Putamen (tissue), 1 donor: ENCODE measurements around the gene C9.
"Not testable (repeated sequence)": the region's sequence is repeated elsewhere in the genome, so short reads cannot be mapped to it uniquely, and the experiment has no call there.

Source experiments
- DNase-seq: peaks from one replicate; pipeline ENCODE4 v3.0.0-alpha.2; 2016; ENCODE audit warnings: low spot score

Gene C9

DNA sequence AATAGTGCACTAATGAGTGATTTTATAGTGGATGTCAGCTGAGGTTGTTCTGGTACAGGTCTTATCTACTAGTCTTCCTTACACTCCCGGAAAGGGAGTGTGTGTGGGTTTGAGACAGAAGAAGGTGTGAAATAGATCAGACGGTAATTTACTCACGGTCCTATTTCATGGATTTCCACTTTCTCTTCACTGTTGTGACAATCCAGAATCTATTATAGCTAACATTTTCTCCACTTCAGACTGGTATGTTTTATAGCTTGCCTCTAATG, 7.0 kb upstream of the C9 start:
- DNase-seq, result no peak

DNA sequence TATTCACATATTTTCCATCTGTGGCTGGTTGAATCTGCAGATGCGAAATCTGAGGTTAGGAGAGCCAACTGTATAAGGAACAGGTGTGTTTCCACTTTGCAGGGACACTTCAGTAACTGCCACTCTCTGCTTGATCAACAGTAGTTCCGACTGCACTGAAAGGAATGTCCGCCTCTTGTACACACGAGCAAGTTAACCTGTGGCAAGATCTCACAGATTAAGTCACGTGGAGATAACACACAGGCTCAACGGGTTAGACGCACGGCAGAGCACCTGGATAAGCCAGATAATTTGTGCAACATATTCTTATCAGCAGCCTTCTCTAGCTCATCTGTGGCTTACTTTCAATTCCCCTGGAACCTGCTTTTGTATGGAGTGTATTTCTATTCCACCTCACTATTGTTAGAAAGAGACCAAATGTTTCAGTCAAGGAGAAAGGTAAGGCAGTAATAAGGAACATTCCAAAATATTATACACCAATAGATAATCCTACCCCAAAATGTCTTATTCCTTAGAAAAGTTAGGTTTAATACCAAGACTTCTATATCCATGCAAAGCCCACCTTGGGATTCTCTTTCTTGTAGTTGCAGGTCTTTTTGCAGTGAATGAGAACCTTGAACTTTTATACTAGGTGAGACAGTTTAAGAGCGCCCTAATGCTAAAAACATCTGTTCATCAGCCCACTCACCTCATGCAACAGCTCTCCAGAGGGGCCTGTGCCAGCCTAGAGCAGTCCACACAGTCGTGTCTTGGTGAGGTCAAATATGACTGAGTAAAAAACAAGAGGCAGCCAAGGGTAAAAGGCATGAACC, 6.5 kb upstream of the C9 start:
- no peak for DNase-seq

DNA sequence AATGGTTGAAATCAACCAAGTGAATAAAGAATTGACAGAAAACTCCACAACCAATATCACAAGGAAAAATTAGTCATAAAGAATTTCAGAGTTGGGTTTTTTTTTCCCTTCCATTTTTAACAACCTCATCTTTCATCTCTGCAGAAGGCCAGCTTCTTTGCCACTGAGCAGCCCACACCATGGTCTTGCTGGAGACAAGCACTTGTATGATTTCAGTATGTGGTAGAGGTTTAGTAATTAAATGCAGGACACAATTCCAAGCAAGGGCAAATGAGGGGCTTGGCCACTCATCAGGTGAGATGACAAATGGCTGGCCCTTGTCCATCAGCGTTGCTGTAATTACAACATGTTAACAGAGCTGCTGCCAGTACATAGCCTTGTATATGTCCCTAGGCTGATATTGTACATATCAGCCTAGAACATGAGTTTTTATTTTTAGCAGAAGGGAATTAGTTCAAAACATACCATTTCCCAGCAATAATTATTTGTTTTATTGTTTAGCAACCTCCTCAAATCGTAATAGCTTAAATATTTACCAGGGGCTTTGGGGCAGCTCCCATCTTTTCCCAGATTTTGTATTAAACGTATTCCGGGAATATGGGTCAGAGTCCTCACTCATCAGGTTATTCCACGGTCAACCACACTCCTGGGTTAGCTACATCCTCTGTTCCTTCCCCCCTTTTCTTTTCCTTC, 5.0 kb upstream of the C9 start:
- DNase-seq, result no peak

DNA sequence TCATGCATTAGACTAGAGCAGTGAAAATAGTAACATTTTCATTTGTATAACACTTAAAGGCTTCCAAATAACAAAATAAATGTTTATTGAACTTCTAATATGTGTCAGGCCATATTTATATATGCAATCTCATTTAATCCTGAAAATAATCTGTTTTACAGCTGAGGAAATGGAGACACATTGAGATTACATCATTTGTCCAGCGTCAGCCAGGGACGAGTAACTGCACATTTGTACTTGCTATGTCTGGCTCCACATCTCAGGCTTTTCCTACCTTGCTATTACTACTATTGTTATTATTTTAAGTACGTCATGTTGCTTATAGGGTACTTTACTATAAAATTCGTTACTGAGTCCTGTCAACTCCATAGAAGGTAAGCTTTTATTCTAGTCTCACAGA, 3.8 kb upstream of the C9 start:
- DNase-seq, result no peak

DNA sequence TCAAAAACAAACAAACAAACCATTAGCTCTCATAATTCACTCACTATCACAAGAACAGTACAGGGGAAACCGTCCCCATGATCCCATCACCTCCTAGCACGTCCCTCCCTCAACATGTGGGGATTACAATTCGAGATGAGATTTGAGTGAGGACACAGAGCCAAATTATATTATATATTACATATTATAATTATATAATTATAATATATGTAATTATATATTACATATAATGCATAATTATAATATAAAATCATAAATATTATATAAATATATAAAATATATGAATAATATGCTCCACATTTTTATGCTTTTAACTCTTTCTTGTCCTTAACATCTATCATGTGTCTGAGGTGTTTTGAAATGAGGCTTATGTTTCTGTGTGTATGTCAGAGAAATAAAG, 3.4 kb upstream of the C9 start:
- no peak for DNase-seq

DNA sequence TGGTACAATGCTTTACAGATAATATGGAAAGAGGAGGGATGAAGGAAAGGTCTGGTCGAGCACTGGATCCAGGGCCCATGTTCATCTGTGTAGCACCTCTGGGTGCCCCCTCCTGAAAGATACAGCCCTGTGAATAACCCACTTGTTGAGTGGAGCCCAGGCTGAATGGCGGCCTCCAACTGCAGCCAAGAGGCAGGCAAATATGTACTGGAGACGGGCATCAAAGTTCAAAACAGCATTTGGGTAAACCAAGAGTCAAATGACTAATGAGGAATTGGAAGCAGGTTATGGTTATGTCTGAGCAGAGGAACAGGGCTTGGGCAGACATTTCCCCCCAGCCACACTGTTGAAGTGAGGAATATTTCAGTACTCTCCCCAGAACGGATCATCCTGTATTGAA, 1.1 kb downstream of the C9 start:
- no peak for DNase-seq

DNA sequence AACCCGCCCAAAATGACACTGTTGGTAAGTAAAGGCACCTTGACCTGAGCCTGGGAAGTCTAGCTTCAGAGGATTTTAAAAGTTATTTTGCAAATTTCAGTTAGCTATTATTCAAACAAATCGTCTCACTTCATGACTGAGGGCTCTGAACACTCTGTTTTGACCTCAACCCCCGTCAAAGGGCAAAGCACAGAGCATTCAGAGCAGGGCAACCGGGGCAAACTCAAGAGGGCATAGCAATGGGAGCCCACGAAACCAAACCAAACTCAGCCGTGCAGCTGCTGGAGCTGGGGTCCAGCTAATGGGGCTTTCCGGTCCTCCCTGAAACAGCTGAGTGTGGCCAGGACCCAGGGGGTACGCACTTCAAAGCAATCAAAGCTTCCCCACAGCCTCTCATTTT, 1.6 kb downstream of the C9 start:
- DNase-seq, result no peak

DNA sequence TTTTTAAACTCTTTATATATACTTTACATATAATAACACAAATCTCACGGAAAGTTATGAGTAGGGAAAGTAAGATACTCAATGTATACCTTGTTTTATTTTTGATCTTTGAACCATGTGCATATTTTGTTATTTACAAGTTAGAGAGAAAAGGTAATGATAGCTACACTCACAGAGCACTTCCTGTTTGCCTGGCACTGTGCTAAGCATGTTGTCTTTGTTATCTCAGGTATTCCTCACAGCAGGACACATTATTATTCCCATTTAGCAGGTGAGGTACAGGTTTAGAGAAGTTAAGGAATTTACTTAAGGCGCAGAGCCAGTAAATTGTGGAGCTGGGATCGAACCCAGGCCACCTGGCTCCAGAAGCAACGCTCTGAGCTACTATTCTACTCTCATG, 3.0 kb downstream of the C9 start:
- no peak for DNase-seq

DNA sequence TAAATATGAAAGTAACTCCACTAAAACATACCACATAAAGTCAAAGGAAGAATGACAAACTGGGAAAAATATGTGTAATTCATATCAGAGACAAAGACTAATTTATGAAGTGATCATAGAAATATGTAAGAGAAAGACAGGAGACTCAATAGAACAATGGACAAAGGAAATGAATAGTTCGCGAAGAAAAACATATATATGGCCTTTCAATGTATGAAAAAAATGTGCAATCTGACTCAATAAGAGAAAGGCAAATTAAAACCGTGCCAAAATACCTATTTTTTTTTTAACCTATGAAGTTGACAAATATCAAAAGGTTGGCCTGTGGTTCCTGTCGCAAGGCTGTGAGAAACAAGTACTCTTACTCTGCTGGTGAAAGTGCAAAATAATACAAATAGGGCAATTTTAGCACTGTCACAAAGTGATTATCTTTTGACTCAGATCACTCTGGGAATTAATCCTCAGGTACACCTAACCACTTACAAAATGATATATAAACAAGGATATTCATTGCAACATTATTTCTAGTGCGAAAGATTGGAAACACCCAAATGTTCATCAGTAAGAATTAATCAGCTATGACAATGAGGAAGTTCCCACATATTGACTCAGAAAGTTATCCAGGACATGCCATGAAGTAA, 3.7 kb downstream of the C9 start:
- DNase-seq, result no peak

DNA sequence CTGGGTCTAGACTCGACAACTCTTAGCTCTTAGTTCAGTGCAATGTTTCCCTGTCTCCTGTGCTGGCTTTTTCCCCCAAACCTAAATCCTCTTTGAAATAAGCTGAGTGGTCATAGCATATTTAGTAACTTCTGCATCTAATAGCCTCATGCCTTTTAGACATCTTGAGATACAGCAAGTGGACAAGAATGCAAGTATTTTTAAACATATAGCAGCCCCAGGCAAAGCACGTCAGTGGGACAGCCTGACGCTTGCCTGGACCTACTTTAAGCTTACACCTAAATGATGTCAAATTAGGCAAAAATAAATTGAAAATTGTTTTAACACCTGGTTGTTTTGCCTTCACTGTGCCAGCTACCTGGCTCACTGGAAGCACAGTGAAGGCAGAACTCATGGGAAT, 8.0 kb downstream of the C9 start:
- no peak for DNase-seq

DNA sequence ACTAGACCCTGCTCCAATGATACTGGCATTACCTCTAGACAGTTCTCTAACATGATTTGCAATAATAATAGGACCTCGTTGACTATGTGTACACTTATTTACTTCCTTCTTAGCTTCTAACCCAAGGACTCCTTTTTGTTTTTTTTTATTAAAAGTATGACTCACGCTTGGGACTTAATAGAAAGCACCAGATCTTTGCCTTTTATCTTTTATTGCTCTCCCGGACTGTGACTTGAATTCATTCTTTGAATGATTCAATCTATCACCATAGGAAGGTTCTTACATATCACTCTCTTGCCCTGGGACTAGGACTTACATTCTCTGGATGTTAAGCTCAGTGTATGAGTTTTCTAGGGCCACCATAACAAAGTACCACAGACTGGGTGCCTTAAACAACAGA, 9.0 kb downstream of the C9 start:
- DNase-seq, result no peak

DNA sequence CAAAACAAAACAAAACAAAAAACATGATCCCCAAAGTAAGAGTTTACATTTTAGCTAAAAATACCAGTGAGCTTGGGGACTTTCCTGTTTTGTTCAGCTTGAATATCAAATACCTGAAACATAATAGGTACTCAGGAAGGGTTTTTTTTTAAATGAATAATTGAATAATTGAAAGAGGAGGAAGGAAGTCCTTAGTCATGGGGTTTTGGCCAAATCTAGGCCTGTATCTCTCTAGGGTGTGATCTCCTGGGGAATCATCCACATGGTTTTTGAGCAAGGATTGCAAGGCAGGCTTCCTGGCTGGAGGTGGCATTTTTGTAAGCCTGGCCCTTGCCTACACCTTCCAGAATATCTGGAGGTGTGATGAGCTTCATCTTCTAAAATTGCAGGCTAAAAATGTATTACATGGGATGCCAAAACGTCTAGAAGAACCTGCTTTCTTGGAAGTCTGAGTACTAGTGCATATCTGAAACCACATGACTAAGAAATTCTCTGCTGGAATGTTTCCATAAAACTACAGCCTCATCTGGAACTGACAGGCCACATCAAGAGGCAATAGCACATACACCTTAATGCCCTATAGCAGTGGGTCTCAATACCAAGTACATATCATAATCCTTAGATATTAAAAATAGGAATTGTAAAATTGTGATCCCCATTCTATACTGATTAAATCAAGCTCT, 10.4 kb downstream of the C9 start:
- no peak for DNase-seq

DNA sequence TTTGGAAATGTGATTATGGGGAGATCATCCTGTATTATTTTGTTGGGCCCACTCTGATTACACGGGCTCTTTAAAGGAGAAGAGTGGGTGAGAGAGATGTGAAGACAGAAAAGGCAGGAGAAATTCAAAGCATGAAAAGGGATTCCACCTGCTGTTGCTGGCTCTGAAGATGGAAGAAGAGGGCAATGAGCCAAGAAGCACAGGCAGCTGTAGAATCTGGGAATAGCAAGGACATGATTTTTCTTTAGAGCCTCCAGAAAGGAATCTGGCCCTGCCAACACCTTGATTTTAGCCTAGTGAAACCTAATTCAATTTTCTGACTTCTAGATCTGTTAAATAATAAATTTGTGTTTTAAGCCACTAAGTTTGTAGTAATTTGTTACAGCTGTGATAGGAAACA, 11.3 kb downstream of the C9 start:
- no peak for DNase-seq

DNA sequence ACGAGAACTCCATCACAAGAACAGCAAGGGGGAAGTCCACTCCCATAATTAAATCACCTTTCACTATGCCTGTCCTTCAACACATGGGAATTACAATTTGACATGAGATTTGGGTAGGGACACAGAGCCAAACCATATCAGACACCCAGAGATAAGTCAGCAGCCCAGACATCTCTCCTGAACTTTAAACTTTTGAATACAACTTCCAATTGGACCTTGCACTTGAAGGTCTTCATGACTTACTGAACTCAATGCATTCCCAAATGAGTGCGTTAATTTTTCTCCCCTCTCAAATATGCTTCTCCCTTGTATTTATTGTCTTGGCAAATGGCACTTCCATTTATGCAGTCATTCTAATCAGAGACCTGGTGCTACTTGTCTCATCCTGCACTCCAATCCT, 12.1 kb downstream of the C9 start:
- DNase-seq, result no peak

DNA sequence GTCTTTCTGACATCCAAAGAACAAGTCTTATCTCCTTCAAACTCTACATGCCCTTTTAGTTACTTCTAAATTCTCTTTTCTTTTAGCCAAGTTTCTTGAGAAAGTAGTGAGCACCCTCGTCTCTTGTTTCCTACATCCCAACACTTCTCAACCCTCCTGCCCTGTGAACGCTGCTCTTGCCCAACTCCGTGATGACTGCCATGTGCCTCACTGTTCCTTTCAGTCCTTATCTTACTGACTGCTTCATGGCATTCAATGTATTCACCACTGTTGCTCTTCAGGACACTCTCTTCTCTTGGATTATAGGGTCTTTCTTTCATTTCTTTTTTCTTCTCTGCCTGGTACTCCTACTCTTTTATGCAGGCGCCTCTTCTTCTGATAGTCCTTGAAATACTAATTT, 14.8 kb downstream of the C9 start:
- DNase-seq, result no peak

DNA sequence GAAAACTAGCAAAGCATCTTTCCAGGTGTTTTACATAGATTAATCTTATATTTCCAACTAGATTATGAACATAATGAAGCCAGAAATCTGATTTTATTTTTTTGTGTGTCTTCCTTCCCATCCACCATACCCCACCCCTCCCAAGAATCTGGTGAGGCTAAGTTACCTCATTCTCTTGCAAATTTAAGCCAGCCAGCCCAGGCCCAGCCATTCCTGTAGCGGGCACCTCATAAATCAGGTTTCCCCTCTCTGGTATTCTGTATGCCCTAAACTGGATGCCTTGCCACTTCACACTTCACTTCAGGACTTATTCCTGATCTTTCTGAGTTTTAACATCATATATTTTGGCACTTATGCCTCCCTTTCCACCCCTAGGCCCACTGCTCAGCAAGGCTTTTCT, 21.8 kb downstream of the C9 start:
- no peak for DNase-seq

DNA sequence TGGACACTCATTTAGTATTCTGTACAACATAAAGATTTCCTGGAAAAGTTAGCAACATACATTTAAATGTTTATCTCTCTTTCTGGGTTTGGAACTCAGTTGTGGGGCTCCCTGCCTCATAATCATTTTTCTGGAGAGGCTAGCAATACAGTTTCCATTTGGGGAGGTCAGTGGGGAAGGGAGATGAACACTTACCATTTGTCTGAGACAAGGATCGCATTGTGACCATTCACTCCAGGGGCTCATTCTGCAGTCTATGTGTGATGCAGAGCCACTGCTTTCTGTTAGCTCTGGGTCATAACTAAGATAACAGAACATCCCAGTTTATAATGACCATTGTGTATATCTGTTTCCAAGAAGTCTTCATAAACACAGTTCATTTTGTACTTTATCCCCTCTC, 22.4 kb downstream of the C9 start:
- DNase-seq, result no peak

DNA sequence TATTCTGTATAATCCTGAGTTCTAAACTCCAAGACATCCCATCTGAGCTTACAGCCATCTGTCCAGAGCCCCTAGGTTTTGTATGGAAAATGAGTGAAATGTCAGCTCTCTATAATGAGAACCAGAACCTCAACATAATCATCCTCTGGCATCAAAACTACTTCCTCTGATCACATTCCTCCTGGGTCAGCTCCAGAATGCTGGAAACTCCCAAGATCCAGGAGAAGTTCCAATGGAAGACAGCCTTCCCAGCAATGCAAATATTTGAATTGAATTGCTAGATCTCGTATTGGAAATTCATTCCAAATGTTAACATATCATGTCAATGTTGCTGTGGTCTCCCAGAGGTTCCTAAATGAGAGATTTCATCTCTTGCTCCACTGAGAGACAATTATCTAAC, 23.8 kb downstream of the C9 start:
- no peak for DNase-seq

DNA sequence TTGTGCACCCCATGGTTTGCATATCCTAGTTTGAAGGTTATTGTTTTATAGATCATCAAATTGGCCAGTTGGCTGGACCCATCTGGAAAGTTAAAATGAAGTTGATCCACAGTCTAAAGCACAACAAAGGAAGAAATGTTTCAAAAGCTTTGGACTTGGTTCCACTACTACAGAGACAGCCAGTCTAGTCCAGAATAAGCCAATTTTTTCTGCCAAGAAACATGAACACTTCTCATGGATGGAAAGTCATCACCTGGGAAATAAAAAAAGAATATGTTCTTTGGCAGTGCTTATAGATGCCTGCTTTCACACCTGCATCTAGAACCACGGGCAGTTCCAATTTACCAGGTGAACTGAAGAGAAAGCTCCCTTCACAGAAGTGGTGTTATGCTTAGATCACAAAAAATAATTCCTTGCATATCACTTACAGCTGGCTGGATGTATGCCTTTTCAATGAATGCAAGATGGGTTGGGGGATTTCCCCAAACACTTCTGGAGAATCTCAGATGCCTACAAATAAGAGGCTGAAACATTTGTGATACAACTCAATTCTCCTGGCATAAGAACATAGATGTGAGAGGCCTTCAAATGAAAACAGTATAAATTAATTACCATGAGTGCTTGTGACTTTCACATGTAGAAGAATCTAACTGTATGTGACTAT, 26.9 kb downstream of the C9 start:
- DNase-seq, result no peak

DNA sequence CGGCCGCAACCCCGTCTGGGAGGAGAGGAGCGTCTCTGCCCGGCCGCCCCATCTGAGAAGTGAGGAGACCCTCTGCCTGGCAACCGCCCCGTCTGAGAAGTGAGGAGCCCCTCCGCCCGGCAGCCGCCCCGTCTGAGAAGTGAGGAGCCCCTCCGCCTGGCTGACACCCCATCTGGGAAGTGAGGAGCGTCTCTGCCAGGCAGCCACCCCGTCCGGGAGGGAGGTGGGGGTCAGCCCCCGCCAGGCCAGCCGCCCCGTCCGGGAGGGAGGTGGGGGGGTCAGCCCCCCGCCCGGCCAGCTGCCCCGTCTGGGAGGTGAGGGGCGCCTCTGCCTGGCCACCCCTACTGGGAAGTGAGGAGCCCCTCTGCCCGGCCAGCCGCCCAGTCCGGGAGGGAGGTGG, 30.0 kb downstream of the C9 start:
- not testable (repeated sequence) for DNase-seq

DNA sequence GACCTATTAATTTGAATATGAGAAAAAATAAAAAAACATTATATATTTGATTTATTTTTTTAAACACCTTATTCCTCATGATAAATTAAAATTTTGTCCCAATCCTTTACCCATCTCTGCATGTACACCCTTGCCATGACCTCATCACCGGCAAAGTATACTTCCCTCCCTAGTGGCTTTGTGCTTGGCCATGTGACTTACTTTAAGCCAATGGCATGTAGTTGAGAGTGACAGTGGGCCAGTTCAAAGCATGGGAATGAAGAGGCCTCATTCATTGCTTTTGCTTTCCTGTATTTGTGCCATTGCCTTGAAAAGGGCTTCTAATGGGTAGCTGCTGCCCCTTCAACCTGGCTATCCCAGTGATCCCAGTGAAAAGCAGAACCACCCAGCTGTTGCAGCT, 31.2 kb downstream of the C9 start:
- DNase-seq, result no peak

DNA sequence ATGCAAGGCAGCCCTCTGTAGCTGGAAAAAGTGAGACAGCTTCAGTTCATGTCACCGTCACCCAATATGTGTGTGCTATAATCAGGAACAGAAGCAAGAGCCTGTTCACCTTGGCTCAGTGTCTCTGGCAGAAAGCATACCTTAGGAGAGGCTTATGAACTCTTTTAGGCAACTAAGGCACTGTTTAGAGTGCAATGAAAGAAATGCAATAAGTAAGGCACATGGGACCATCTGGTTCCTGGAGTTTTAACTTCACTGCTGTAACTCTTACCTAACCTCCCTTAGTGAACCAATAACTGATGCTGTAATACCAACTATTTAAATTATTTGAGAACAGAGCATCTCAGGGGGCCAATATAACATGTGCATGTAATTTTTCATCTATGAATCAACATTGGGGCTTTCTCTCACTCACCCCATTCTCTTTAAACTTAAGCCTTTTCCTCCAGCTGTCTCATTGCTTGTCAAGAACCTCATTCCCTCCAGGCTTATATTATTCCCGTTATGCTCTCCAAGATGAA, 32.4 kb downstream of the C9 start:
- no peak for DNase-seq
